ENCODE results near the gene NSUN5.
"Not testable (repeated sequence)": the region's sequence is repeated elsewhere in the genome, so short reads cannot be mapped to it uniquely, and the experiment has no call there.

NSUN5 gene

DNA sequence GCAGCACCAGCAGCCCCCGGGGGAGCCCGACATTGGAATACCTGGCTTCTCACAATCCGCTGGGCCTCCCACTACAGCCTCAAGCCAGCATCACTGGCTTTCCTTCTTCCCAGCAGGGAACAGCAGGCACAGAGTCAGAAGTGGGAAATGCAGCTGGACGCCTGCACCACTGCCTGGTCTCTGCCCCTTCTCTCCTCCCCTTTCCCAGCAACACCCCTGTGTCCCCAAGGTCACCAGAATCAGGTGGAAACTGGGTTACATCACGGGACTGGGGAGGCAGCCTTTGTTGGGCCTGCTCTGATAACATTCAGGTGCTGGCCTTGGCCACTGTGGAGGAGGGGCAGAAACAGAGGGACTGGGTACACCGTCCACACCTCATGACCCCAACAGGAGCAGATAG is 16.8 kb upstream of the NSUN5 start:
- DNase-seq: not testable (repeated sequence)

DNA sequence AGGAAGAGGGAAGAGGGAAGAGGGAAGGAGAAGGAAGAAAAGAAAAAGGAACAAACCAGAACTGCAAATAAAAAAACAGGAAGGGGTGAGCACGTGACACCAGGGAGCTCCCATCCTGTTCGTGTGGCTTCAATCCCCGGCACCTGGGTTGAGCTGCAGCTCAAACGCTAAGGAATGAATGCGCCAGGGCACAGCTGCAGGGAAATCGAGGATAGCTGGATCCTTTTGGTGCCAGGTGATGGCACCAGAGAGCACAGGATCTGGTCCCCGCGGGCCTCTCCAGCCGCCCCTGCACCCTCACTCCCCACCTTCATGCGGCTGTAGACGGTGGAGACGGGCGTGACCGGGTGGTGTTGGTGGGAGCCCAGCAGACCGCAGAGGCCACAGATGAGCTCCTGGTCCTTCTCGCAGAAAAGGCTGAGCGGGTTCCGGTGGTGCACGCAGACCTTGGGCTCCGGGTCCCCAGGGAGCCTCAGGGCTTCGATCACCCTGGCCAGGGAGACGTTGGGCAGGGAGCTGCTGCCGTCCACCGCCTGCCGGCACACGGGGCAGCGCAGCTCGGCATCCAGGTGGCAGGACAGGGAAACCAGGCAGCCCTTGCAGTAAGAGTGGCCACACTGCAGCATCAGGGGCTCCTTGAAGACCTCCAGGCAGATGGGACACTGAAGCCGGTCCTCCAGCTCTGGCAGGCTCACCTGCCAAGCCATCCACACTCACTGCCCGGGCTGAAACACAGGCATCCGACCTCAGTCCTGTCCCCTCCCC is 15.6 kb upstream of the NSUN5 start:
- DNase-seq: peak; percentile 41

DNA sequence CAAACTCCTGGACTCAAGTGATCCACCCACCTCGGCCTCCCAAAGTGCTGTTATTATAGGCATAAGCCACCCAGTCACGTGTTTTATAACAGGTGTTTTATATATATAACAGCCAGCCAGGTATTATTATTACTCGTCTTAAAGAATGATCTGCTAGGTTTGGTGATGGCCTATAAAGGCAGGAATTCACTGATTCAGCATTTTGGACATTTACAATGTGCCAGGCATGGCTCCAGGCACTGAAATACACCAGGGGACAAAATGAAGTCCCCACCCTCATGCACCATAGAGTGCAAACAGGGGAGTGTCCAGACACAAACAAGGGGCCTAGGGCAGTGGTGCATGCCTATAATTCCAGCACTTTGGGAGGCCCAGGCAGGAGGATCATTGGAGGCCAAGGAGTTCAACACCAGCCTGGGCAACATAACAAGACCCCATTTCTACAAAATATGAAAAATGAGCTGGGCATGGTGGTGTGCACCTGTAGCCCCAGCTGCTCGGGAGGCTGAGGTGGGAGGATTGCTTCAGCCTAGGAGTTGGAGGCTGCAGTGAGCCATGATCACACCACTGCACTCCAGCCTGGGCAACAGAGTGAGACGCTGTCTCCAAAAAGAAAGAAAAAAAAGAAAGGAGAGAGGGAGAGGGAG is 14.9 kb upstream of the NSUN5 start:
- DNase-seq: not testable (repeated sequence)

DNA sequence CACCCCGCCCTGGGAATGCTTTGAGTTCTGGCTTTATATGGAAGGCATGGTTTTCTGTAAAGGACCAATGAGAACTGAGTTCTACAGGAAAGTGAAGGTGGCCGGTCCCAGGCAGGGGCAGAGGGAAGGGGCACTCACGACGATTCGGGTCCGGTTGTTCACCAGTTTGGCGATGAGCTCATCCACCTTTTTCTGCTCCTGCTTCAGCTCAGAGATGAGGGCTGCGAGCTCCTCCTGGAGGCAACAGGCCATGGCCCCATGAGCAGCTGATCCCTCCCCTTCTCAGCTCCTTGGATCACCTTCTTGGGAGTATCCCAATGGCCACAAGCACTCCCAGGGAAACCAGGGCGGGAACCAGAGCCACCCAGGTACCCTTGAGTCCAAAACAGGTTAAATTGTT is 11.4 kb upstream of the NSUN5 start:
- DNase-seq: not testable (repeated sequence)

DNA sequence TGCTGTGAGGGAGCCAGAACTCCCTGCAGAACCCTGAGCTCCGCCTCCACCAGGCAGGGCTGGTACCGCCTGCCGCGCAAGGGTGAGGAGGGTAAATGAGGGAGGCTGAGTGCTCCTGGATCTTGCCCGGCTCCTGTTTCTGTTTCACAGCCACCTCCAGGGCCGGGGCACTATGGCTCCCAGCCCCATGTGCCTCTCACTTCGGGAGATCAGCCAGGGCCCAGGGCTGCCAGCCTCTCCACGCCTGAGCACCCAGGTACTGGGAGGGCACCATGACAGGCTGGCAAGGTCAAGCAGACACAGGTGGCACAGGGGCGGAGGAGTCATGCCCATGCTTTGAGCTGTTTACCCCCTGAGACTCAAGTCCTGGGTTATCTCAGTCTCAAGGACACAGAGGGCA is 10.9 kb upstream of the NSUN5 start:
- DNase-seq: not testable (repeated sequence)

DNA sequence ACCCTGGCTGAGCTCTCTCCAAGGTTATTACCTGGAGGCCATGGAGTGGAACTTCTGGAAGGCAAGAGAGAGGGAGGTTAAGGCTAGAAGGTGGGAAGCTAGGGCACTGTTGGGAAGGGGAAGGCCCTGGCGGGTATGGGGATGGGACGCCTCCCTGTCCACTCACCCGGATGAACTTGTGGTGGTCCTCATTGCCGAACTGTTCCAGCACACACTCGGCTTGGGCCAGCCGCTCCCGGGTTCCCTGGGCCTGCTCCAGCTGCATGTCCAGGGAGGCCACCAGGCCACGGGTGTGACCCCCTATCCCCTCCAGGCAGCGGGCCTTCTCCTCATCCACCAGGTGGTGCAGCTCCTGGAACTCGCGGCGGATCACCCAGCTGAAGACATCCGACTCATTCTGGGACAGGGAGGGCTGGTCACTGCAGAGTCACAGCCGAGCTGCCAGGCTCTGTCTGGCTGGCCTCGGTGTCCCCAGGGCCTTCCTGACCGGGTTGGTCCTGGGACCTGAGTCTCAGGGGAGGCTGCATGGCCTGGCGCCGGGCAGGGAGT is 10.1 kb upstream of the NSUN5 start:
- not testable (repeated sequence) for DNase-seq

DNA sequence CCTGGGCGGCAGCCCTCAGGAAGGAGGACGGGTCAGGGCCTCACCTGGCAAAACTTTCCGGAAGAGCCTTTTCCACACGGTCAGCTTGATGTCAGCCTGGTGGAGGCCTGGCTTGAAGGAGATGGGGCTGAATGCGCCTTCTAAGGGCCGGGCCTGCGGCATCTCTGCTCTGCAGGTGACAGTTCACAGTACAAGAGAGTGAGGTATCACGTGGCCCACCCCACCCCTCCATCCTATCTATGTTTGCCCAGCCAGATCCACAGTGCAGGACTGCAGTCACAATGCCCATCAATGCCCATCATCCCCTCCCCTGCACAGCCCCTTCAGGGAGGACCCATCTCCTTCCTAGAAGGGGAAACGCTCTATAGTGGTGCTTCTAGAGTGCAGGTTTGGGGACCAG is 7.9 kb upstream of the NSUN5 start:
- no peak for DNase-seq

DNA sequence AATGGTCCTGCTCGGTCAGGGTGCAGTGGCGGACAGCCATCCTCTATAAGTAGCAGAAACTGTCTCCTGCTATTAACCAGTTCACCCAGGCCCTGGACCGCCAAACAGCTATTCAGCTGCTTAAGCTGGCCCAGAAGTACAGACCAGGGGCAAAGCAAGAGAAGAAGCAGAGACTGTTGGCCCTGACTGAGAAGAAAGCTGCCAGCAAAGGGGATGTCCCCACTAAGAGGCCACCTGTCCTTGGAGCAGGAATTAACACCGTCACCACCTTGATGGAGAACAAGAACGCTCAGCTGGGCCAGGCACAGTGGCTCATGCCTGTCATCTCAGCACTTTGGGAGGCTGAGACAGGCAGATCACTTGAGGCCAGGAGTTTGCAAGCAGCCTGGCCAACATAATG is 5.6 kb upstream of the NSUN5 start:
- no peak for DNase-seq

DNA sequence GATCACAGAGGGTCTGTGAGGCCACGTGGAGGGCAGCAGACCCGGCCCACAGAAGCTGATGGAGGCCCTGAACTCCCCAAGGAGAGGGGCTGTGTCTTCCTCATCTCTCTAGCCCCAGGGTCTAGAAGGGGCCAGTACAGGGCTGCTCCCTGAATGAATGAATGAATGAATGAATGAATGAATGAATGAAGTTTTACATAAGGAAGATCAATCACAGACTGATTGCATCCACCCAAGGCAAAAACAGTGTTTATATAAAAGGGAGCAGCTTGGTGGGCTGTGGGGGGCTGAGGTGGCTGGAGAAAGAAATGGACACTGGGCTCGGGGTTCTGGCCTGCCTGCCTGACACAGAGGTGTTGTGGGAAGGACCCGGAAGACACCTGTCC is 4.9 kb upstream of the NSUN5 start:
- no peak for DNase-seq

DNA sequence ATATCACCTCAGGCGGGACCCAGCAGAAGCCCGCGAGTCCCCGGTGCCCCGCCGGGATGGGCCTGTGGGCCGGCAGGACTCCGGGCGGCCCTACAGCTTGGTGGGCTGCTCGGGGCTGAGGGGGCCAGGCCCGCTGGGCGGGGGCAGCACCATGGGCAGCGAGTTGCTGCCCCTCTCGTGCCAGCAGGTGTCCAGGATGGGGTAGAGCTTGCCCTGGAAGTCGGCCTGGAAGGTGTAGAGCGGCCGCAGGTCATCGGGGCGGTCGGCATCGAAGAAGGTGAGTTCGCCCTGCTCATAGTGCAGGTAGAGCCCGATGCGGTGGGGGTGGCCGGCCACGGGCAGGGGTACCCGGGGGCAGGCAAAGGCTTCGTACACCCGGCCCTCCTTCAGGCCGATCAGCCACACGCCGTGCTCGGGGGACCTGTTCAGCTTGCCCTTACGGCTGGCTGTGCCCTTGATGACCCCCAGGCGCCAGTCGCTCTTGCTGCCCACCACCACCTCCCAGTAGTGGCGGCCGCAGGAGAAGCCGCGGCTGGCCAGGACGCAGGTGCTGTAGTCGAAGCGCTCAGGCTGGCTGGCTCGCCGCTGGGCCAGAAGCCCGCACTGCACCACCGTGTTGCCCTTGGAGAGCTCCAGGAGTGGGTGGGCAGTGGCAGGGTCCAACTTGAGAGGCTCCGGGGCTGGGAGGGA is 4.3 kb upstream of the NSUN5 start:
- no peak for DNase-seq

DNA sequence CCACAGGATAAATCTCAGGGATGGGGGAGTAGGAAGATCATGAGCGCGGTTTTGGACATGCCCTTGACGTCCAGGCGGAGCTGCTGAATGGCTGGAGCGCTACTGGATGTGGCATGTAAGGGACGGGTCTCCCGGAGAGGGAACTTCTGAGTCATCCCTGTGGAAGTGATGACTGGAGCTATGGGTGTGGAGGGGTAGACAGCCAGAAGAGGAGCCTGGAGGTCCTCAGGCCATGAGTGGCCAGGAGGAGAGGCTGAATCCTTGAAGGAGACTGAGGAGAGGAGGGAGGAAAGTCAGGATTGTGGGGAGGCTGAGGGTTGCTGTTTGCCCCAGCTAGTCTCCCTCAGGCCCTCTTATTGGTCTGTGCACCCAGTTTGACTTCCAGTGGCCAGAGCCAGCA is 2.8 kb upstream of the NSUN5 start:
- DNase-seq: not testable (repeated sequence)

DNA sequence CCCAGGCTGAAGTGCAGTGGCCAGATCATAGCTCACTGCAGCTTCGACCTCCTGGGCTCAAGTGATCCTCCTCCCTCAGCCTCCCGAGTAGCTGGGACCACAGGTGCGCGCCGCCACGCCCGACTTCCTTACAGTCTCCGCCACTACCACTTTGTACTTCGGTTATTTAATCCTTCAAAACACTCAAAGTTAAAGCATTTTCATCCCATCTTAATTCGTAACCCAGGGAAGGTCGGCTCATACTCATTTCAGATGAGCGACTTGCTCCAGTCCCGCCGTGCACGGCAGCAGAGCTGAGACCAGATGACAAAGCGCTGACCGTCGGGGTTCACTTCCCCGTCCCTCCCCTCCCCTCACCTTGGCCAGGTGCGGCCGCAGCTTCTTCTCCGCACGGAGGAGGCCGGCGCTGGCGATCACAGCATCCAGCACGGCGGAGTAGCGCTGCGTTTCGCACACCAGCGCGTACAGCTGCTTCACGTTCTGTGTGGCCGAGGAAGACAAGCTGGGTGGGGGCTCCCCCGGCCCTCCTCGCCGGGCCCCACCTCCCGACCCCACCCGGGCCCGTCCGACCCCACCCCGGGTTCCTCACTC is 457 bp downstream of the NSUN5 start:
- no peak for DNase-seq

DNA sequence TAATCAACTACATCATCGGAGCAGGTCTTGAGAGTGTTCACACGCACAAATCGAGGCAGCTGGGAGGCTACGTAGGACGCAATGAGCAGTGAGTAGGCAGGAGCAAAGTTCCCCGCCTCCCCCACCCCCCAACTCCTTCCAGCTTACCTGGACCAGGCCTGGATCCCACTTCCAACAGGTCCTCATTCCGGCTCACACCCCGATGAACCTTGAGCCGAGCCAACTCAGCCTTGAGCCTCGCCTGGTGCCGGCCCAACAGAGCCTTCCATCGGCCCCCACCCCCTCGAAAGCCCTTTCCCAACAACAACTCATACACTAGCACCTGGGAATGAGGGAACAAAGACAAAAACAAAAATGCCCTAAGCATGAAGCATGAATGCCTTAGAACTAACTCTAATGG is 1.2 kb downstream of the NSUN5 start:
- no peak for DNase-seq

DNA sequence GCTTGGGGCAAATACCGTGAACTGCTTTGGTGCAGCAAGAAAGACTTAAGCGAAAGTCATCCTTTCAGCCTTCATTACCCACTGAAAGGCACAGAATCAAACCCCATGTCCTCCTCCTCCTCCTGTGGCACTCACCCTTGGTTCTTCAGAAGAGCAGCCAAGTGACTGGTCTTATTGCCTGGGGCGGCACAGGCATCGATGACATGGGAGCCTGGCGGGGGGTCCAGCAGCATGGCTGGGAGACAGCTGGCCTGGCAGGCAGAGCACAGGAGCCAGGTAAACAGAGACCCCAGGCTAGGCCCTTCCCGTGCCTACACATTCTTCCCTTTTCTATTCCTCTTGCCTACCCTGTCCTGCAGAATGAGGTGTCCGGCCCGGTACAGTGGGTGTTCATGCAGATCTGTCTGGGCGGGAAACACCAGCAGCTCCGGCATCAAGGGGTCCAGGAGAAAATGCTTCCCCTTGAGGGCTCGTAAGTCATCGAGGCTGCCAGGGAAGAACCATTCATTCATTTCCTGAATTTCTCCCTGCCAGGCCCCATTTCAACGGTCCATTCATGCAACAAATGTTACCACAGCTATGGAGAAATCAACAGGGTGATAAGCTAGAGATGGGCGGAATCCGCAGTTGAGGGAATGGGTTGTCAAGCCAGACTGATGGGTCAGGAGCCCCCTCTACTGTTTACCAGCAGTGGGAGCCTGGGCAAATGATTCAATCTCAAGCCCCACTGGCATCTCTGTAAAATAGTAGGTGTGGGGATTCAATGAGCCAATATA is 3.8 kb downstream of the NSUN5 start:
- DNase-seq: not testable (repeated sequence)

DNA sequence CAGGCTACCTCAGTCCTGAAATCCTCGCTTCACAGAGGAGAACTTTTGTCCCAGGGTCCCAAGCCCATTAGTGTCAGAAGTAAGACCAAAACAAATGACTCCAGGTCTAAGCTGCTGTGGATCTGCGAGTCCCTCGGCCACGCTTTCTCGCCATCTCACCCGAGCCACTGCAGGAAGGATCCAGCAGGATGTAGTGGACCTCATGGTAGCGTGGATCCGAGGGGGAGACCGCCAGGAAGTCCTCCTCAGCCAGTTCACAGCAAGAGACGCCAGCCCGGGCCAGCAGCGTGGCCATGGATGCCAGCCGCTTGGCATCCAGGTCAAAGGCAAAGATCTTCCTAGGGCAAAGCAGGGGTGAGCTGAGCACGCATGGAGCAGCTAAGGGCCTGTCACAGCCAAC is 4.6 kb downstream of the NSUN5 start:
- no peak for DNase-seq

DNA sequence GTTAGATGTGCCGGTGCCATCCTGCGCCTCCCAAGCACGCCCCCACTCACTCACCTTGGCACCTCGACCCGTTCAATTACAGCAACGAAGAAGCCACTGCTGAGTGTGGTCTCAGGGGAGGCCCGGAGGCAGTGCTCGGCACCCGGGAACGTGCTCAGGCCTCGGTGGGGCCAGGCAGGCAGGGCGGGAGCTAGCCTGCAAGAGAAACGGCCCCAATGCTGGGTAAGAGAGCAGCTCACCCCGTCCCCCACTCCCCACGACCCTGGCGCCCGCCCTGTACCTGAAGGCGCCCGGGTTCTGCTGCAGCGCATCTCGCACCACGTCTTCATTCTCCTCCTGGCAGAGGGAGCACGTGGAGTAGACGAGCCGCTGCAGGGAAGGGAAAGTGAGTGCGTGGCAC is 5.1 kb downstream of the NSUN5 start:
- DNase-seq: no peak

DNA sequence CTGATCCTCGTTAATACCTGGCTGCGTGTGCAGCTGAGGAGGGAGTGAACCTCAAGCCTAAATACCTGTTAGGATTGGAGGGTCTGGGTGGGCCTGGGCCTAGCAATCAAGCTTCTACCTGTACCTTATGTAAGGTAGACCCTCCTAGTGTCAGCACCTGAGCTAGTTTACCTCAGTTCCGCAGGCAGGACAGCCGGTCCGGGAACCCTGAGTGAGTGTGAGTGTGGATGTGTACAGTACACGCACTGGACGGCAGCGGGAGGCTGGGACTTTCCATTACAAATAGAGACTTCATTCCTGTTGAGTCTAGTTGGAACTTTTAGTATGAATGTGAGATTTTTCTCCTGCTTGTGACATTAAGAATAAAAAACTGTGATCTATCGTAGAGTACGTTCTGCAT is 5.8 kb downstream of the NSUN5 start:
- not testable (repeated sequence) for DNase-seq

DNA sequence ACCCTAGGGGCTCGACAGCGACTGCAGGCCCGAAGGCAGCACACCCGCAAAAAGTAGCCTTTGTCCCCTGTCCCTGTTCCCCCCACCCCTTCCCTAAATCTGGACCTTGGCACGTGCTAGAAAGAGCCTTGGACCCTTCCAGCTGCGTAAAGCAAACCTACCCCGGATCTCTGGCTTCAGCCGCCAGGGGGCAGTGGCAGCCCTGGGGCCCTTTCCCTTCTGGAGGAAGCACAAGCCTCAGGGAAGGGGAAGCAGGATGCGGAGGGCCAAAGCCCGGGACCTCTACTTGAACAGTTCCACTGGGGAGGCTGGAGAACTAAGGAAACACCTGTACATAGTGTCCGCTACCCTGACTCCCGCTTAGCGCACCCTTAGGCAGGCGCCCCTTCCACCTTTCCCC is 7.5 kb downstream of the NSUN5 start:
- DNase-seq: not testable (repeated sequence)

DNA sequence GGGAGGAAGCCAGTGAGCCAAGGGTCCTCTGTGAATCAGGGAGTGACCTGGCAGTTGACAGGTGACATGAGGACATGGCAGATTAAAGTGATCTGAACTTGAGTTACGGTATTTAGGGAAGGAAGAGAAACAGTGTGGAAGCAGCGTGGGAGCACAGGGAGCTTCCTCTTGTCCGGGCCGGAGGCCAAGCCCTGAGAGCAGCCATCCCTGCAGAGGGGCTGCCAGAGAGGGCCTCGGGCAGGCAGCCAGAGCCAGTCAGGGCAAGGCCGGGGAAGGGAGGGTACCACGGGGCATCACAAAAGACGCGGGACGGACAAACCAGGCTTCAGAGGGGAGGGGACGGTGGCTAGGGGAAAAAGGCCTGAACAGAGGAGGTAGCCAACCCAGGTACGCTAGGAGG is 8.8 kb downstream of the NSUN5 start:
- DNase-seq: not testable (repeated sequence)

DNA sequence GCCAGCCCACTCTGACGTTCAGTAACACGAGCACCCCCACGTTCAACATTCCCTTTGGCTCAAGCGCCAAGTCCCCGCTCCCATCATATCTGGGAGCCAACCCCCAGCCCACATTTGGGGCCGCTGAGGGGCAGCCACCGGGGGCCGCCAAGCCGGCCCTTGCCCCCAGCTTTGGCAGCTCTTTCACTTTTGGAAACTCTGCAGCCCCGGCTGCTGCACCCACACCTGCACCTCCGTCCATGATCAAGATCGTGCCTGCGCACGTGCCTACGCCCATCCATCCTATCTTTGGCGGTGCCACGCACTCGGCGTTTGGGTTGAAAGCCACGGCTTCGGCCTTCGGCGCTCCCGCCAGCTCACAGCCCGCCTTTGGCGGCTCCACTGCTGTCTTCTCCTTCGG is 10.9 kb downstream of the NSUN5 start:
- DNase-seq: not testable (repeated sequence)

DNA sequence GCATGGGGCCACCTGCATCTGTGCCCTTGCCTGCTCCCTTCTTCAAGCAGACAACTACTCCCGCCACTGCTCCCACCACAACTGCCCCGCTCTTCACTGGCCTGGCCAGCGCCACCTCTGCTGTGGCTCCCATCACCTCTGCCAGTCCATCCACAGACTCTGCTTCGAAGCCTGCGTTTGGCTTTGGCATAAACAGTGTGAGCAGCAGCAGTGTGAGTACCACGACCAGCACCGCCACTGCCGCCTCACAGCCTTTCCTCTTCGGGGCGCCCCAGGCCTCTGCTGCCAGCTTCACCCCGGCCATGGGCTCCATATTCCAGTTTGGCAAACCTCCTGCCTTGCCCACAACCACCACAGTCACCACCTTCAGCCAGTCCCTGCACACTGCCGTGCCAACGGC is 11.4 kb downstream of the NSUN5 start:
- not testable (repeated sequence) for DNase-seq

DNA sequence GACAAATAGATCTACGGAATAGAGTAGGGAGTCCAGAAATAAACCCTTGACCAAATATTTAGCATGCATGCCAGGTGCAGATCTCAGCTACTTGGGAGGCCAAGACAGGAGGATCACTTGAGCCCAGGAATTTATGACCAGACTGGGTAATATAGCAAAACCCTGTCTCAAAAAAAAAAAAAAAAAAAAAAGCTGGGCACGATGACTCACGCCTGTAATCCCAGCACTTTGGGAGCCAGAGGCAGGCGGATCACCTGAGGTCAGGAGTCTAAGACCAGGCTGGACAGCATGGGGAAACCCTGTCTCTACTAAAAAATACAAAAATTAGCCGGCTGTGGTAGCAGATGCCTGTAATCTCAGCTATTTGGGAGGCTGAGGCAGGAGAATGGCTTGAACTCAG is 31.4 kb downstream of the NSUN5 start:
- not testable (repeated sequence) for DNase-seq

DNA sequence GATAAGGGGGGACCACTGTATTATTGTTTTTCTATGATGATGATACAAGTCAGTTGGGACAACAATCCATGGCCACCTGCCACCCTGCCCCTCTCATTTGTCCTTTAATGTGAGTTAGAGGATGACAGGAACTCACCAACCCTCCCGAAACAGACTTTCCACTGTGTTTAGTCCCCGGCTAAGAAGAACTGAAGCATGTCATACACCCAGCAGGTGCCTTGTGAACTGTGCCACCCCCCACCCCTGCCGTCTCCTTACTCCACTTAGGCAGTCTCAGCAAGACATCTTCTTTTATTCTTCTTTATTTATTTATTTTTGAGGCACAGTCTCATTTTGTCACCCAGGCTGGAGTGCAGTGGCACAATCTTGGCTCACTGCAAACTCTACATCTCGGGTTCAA is 40.8 kb downstream of the NSUN5 start:
- DNase-seq: not testable (repeated sequence)
